Upper lobe of left lung (tissue), 6 donors: ENCODE data around the gene DOCK4. TPM values are rescaled to one million over a fixed set of nuclear protein-coding genes. Genes with fewer than 3 reads are reported as not detected.

ENCODE experiments used
- ATAC-seq, 2 donors: fragments of 200-7000 bp; cut with Tn5 transposase; one replicate each; pipeline ENCODE4 v1.9.1; 2022; ENCODE audit warnings: mild to moderate bottlenecking in 2 of 2, moderate library complexity in 2 of 2; ENCODE audit not compliant: low FRiP score in 2 of 2
- DNase-seq, 2 donors: peaks; one replicate each; pipeline ENCODE4 v3.0.0-alpha.2; 2019 to 2020
- H3K27ac ChIP-seq, 4 donors: fragments of 200-600 bp; sonication (generic); one replicate each; pipeline ENCODE4 v1.5.1; 2016 to 2019
- H3K27me3 ChIP-seq, 4 donors: fragments of 200-600 bp; sonication (generic); one replicate each; pipeline ENCODE4 v1.5.1; 2017 to 2019
- H3K36me3 ChIP-seq, 4 donors: fragments of 200-600 bp; sonication (generic); one replicate each; pipeline ENCODE4 v1.5.1; 2016 to 2019
- H3K4me1 ChIP-seq, 4 donors: fragments of 200-600 bp; sonication (generic); one replicate each; pipeline ENCODE4 v1.5.1; 2018 to 2019
- H3K4me3 ChIP-seq, 4 donors: fragments of 200-600 bp; sonication (generic); one replicate each; pipeline ENCODE4 v1.5.1; 2017 to 2019; ENCODE audit warnings: mild to moderate bottlenecking in 2 of 4, moderate library complexity in 1 of 4
- H3K9me3 ChIP-seq, 4 donors: fragments of 200-600 bp; sonication (generic); one replicate each; pipeline ENCODE4 v1.5.1; 2018 to 2019
- CTCF ChIP-seq, 6 experiments: fragments of 450-650 bp in 4 of 6; fragments of 200-600 bp in 2 of 6; sonication (generic) in 2 of 6; IDR thresholded peaks; one replicate each; pipeline ENCODE4 v1.5.1; 2016 to 2019; ENCODE audit warnings: antibody characterized with exemption in 6 of 6
- EP300 ChIP-seq, 4 donors: sonication (generic); formaldehyde crosslinking; IDR thresholded peaks; one replicate each; pipeline ENCODE4 v1.5.1; 2017; ENCODE audit warnings: antibody characterized with exemption in 4 of 4, control low read depth in 2 of 4
- POLR2A ChIP-seq, 4 donors: fragments of 450-650 bp; IDR thresholded peaks; one replicate each; pipeline ENCODE4 v1.5.1; 2016 to 2017; ENCODE audit warnings: antibody characterized with exemption in 4 of 4, mild to moderate bottlenecking in 2 of 4
- POLR2AphosphoS5 ChIP-seq, 2 donors: sonication (generic); formaldehyde crosslinking; IDR thresholded peaks; one replicate each; pipeline ENCODE4 v1.5.1; 2017; ENCODE audit warnings: antibody characterized with exemption in 2 of 2
- WGBS, 2 donors: methylation state at CpG; one replicate each; pipeline ENCODE4 v1.1.5; 2017 to 2018; 5-methylcytosine and 5-hydroxymethylcytosine counted together
- total RNA-seq, 6 donors: library from RNA; depleted of rRNA in 4 of 6; stranded (reverse); fragments of >200 nt in 4 of 6; gene quantifications; one replicate each; pipeline versions ENCODE4 v1.1.0 to v1.2.1, GENCODE V29; 2016 to 2021
- donor health status: DM: no; HTN: no; CAD: no; lungs with moderate emphysema.
- donor health status: DM: no; HTN: yes; CAD: no; lungs with severe emphysema.

DOCK4 gene
- total RNA-seq, 6 donors from 2014 or later, result 53.6 to 166 (median 100) TPM

GRCh38 chr7:112189691-112190090 is 16.5 kb downstream of the DOCK4 start:
- WGBS, 2 donors, result 91 to 97% methylated on average over 5 of the region's 5 CpGs
- no peak for TF ChIP-seq CTCF (IDR thresholded peaks at IDR 0.05)
- TF ChIP-seq POLR2A (IDR thresholded peaks at IDR 0.05), result no peak
- no peak for TF ChIP-seq EP300 (IDR thresholded peaks at IDR 0.05)
- no peak for TF ChIP-seq POLR2AphosphoS5 (IDR thresholded peaks at IDR 0.05)
- Histone ChIP-seq H3K4me1 (peaks cover 14 to 57% (median 35%) of the 10 kb centered on the region in 4 donors), H3K27me3 (no peaks in the 10 kb centered on the region), H3K36me3 (no peaks in the 10 kb centered on the region), H3K9me3 (no peaks in the 10 kb centered on the region), H3K27ac (peak overlapping the region in 1 of 4 donors; percentile 32), H3K4me3 (no peak overlapping the region)
- DNase-seq, result no peak
- no peak for ATAC-seq

- DNase-seq, result no peak
- no peak overlapping the region for H3K4me3 ChIP-seq
- H3K4me1 ChIP-seq, result peaks cover 19 to 68% (median 39%) of the 10 kb centered on the region in 4 donors
- 86 to 94% methylated on average over 3 of the region's 3 CpGs for WGBS, 2 donors
- no peak for ATAC-seq
- H3K36me3 ChIP-seq, result no peaks in the 10 kb centered on the region
- TF ChIP-seq POLR2A (IDR thresholded peaks at IDR 0.05), result no peak
- no peak for TF ChIP-seq CTCF (IDR thresholded peaks at IDR 0.05)
- TF ChIP-seq POLR2AphosphoS5 (IDR thresholded peaks at IDR 0.05), result no peak
- no peak for TF ChIP-seq EP300 (IDR thresholded peaks at IDR 0.05)
- H3K27me3 ChIP-seq, result no peaks in the 10 kb centered on the region
- H3K27ac ChIP-seq, result peak overlapping the region in 2 of 4 donors; percentile 7 to 22
- no peaks in the 10 kb centered on the region for H3K9me3 ChIP-seq
Observed at GRCh38 chr7:112188257-112188656, 17.9 kb downstream of the DOCK4 start.

DNA sequence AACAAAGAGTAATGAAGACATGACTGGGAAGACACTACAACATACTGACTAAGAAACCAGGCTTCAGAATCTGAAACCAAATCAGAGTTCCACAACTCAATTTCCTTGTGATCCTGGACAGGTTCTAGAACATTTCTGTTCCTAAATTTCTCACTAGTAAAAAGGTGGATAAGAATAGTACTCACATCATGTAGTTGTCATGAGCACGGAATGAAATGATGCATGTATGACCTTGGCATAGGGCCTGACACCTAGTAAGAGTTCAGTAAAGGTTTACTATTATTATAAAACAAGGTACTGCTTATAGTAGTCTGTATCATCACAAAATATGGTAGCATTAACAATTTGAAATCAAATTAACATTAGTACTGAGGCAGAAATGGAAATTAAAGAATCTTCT is 19.9 kb downstream of the DOCK4 start:
- Histone ChIP-seq H3K27ac (peak overlapping the region in 2 of 4 donors; percentile 58 to 74), H3K9me3 (no peaks in the 10 kb centered on the region), H3K4me1 (peaks cover 25 to 66% (median 36%) of the 10 kb centered on the region in 4 donors), H3K36me3 (no peaks in the 10 kb centered on the region), H3K4me3 (no peak overlapping the region), H3K27me3 (no peaks in the 10 kb centered on the region)
- DNase-seq (no peak), ATAC-seq (no peak)
- WGBS, 2 donors, result 67 to 68% methylated on average over 1 of the region's 1 CpG
- TF ChIP-seq CTCF (IDR thresholded peaks at IDR 0.05) (no peak), POLR2A (IDR thresholded peaks at IDR 0.05) (no peak), POLR2AphosphoS5 (IDR thresholded peaks at IDR 0.05) (no peak), EP300 (IDR thresholded peaks at IDR 0.05) (no peak)

- no peak for DNase-seq
- no peak for ATAC-seq
- 61% methylated on average over 4 of the region's 4 CpGs for WGBS, 2 donors
- no peak for TF ChIP-seq EP300 (IDR thresholded peaks at IDR 0.05)
- TF ChIP-seq POLR2AphosphoS5 (IDR thresholded peaks at IDR 0.05), result no peak
- TF ChIP-seq POLR2A (IDR thresholded peaks at IDR 0.05), result no peak
- no peak for TF ChIP-seq CTCF (IDR thresholded peaks at IDR 0.05)
- Histone ChIP-seq H3K9me3 (no peaks in the 10 kb centered on the region), H3K27ac (peak overlapping the region in 3 of 4 donors; percentile 9 to 74 (median 58)), H3K4me3 (no peak overlapping the region), H3K36me3 (no peaks in the 10 kb centered on the region), H3K27me3 (no peaks in the 10 kb centered on the region), H3K4me1 (peaks cover 25 to 60% (median 33%) of the 10 kb centered on the region in 4 donors)
Observed at GRCh38 chr7:112185005-112185834, 21.0 kb downstream of the DOCK4 start.
